ENCODE results near the gene SAMSN1. TPM values are rescaled to one million over a fixed set of nuclear protein-coding genes. Genes with fewer than 3 reads are reported as not detected.

Gene SAMSN1
- total RNA-seq, 2 experiments from 2014 or later: 66.7 to 71.4 TPM

- ChIA-PET POLR2A (no interaction called here), CTCF (interaction anchor here (1.0 kb wide), 1 partner anchor 298 kb away, joined by 3 read pairs; no protein-coding TSS in a partner anchor)
- H3K4me3 Mint-ChIP-seq: no peak overlapping the region
- H3K4me1 Mint-ChIP-seq (ENCODE audit: low read depth): peaks cover 17% of the 10 kb centered on the region
- ATAC-seq (no peak), DNase-seq (no peak)
- H3K9me3 Mint-ChIP-seq: no peaks in the 10 kb centered on the region
- H3K36me3 Mint-ChIP-seq (ENCODE audit: low read depth): no peaks in the 10 kb centered on the region
- TF ChIP-seq CTCF (IDR thresholded peaks at IDR 0.05): no peak
- H3K27ac Mint-ChIP-seq: no peak overlapping the region
- peaks cover 1% of the 10 kb centered on the region for H3K27me3 Mint-ChIP-seq
- intact Hi-C loops (cut with micrococcal nuclease): no loop called here
Observed at GRCh38 chr21:14474995-14475394, 71.1 kb downstream of the SAMSN1 start.

- Mint-ChIP-seq H3K27ac (no peak overlapping the region), H3K9me3 (no peaks in the 10 kb centered on the region), H3K36me3 (ENCODE audit: low read depth) (no peaks in the 10 kb centered on the region), H3K27me3 (peaks cover 1% of the 10 kb centered on the region), H3K4me3 (no peak overlapping the region), H3K4me1 (ENCODE audit: low read depth) (peaks cover under 1% of the 10 kb centered on the region)
- POLR2A ChIA-PET: no interaction called here
- TF ChIP-seq CTCF (IDR thresholded peaks at IDR 0.05): no peak
- intact Hi-C loops (cut with micrococcal nuclease): no loop called here
- CTCF ChIA-PET: no interaction called here
- no peak for DNase-seq
- ATAC-seq: no peak
Observed at GRCh38 chr21:14469641-14470040, 76.5 kb downstream of the SAMSN1 start.

GRCh38 chr21:14466715-14467114 lies 79.4 kb downstream of the SAMSN1 start:
- no peak for TF ChIP-seq CTCF (IDR thresholded peaks at IDR 0.05)
- Mint-ChIP-seq H3K27ac (no peak overlapping the region), H3K27me3 (peaks cover 2% of the 10 kb centered on the region), H3K9me3 (no peaks in the 10 kb centered on the region), H3K36me3 (ENCODE audit: low read depth) (no peaks in the 10 kb centered on the region), H3K4me3 (no peak overlapping the region), H3K4me1 (ENCODE audit: low read depth) (peaks cover 3% of the 10 kb centered on the region)
- ChIA-PET CTCF (interaction anchor here (0.6 to 0.7 kb wide), 2 partner anchors 13 to 27 kb away, joined by 3 to 4 read pairs; no protein-coding TSS in a partner anchor), POLR2A (no interaction called here)
- intact Hi-C loops (cut with micrococcal nuclease): no loop called here
- no peak for ATAC-seq
- DNase-seq: no peak

GRCh38 chr21:14457762-14458161 lies 88.4 kb downstream of the SAMSN1 start:
- intact Hi-C loops (cut with micrococcal nuclease): no loop called here
- ATAC-seq (no peak), DNase-seq (no peak)
- peaks cover 6% of the 10 kb centered on the region for H3K27me3 Mint-ChIP-seq
- no peak overlapping the region for H3K4me3 Mint-ChIP-seq
- CTCF ChIA-PET: no interaction called here
- POLR2A ChIA-PET: no interaction called here
- TF ChIP-seq CTCF (IDR thresholded peaks at IDR 0.05): no peak
- no peaks in the 10 kb centered on the region for H3K36me3 Mint-ChIP-seq (ENCODE audit: low read depth)
- no peak overlapping the region for H3K27ac Mint-ChIP-seq
- peaks cover 32% of the 10 kb centered on the region for H3K4me1 Mint-ChIP-seq (ENCODE audit: low read depth)
- no peaks in the 10 kb centered on the region for H3K9me3 Mint-ChIP-seq

- CTCF ChIA-PET: no interaction called here
- no peaks in the 10 kb centered on the region for H3K9me3 Mint-ChIP-seq
- POLR2A ChIA-PET: interaction anchor here (0.6 kb wide), 1 partner anchor 9 kb away, joined by 3 read pairs; no protein-coding TSS in a partner anchor
Observed at GRCh38 chr21:14456911-14457310, 89.2 kb downstream of the SAMSN1 start.

More at GRCh38 chr21:14456911-14457310, 89.2 kb downstream of the SAMSN1 start:
- Mint-ChIP-seq H3K4me3 (no peak overlapping the region), H3K36me3 (ENCODE audit: low read depth) (no peaks in the 10 kb centered on the region), H3K27me3 (peaks cover 3% of the 10 kb centered on the region), H3K27ac (no peak overlapping the region), H3K4me1 (ENCODE audit: low read depth) (peaks cover 38% of the 10 kb centered on the region)
- DNase-seq: no peak
- TF ChIP-seq CTCF (IDR thresholded peaks at IDR 0.05): no peak
- no peak for ATAC-seq
- intact Hi-C loops (cut with micrococcal nuclease): no loop called here

Measured in activated CD8-positive, alpha-beta T cell treated with anti-CD3 and anti-CD28 coated beads for 36 hours (primary cell).